GM19328 (cell line): ENCODE data around the gene CALML3.
"Not testable (repeated sequence)": the region's sequence is repeated elsewhere in the genome, so short reads cannot be mapped to it uniquely, and the experiment has no call there.

Source experiments
- ATAC-seq: cut with Tn5 transposase; IDR thresholded peaks from one replicate; pipeline ENCODE4 v1.9.1; 2021; ENCODE audit warnings: mild to moderate bottlenecking, moderate library complexity; ENCODE audit not compliant: unreplicated experiment

The CALML3 gene

GRCh38 chr10:5524641-5525560, at the start of gene CALML3:
CALML3 (plus strand) TSS chr10:5524961; CDS start chr10:5525086, 125 bp downstream.
- no peak for ATAC-seq

- not testable (repeated sequence) for ATAC-seq
These were observed 49.7 kb upstream of the CALML3 start for GRCh38 chr10:5475088-5475487.

GRCh38 chr10:5475974-5476807, 48.6 kb upstream of the CALML3 start:
- not testable (repeated sequence) for ATAC-seq

GRCh38 chr10:5476918-5477525, 47.7 kb upstream of the CALML3 start:
- no peak for ATAC-seq

GRCh38 chr10:5477948-5478693, 46.6 kb upstream of the CALML3 start:
- ATAC-seq, result no peak

- no peak for ATAC-seq
These were observed 46.0 kb upstream of the CALML3 start for GRCh38 chr10:5478694-5479305.

- no peak for ATAC-seq
These were observed 45.1 kb upstream of the CALML3 start for GRCh38 chr10:5479481-5480161.

- ATAC-seq, result no peak
These were observed 44.4 kb upstream of the CALML3 start for GRCh38 chr10:5480162-5480941.

- ATAC-seq, result no peak
These were observed 43.6 kb upstream of the CALML3 start for GRCh38 chr10:5481121-5481520.

GRCh38 chr10:5482016-5482415, 42.7 kb upstream of the CALML3 start:
- ATAC-seq, result no peak

- ATAC-seq, result no peak
These were observed 40.6 kb upstream of the CALML3 start for GRCh38 chr10:5484205-5484604.

- no peak for ATAC-seq
These were observed 39.5 kb upstream of the CALML3 start for GRCh38 chr10:5485290-5485689.

GRCh38 chr10:5485948-5486852, 38.6 kb upstream of the CALML3 start:
- ATAC-seq, result no peak

- ATAC-seq, result no peak
These were observed 37.9 kb upstream of the CALML3 start for GRCh38 chr10:5486853-5487235.

- ATAC-seq, result no peak
These were observed 36.2 kb upstream of the CALML3 start for GRCh38 chr10:5488272-5489161.

- ATAC-seq, result no peak
These were observed 34.7 kb upstream of the CALML3 start for GRCh38 chr10:5490032-5490431.
